HFF-Myc (cell line): ENCODE measurements around the gene CPT2.

Source experiments
- DNase-seq: peaks from one replicate; pipeline ENCODE4 v3.0.0-alpha.2; 2011; ENCODE audit warnings: low read depth; ENCODE audit errors: extremely low read depth
- H3K4me3 ChIP-seq: replicated peaks from 2 replicates; pipeline ENCODE4 v1.5.1; 2011; ENCODE audit warnings: low read depth, mild to moderate bottlenecking, control low read depth, low read length
- CTCF ChIP-seq: IDR thresholded peaks from 2 replicates; pipeline ENCODE4 v1.5.1; 2012; ENCODE audit warnings: mild to moderate bottlenecking, low read depth, low read length, control low read depth; ENCODE audit errors: missing control alignments

Gene CPT2

GRCh38 chr1:53238197-53239155 lies 41.9 kb downstream of the CPT2 start, which contains the start of gene MAGOH:
Gene MAGOH, minus strand, starts transcription at chr1:53238518. Its CDS starts 70 bp downstream, at chr1:53238448.
- peak within 1 kb of the TSS; percentile 79 for H3K4me3 ChIP-seq
- TF ChIP-seq CTCF = no peak
- peak; percentile 66 for DNase-seq

GRCh38 chr1:53241828-53242227 lies 45.2 kb downstream of the CPT2 start:
- no peak for DNase-seq

DNA sequence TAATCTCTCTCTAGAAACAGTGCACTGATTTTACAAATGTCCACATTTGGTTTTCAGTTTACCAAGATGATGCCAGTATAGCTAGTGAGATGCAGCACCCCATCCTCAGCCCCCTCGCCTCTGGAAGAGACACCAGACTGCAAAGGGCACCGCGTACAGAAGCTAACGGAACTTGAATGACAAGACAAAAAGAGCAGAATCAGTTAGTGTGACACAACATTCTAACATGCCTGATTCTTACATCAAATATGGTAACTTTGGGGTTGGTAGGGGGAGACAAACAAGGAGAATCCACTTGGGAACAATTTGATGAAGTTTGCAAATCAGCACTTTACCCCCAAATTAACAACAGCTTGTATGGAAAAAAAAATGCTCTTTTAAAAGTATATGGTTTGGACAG lies 45.8 kb downstream of the CPT2 start:
- DNase-seq = no peak
- H3K4me3 ChIP-seq = no peak overlapping the region
- TF ChIP-seq CTCF = no peak

More at GRCh38 chr1:53241828-53242227, 45.2 kb downstream of the CPT2 start:
- no peak for TF ChIP-seq CTCF
- H3K4me3 ChIP-seq = no peak overlapping the region

DNA sequence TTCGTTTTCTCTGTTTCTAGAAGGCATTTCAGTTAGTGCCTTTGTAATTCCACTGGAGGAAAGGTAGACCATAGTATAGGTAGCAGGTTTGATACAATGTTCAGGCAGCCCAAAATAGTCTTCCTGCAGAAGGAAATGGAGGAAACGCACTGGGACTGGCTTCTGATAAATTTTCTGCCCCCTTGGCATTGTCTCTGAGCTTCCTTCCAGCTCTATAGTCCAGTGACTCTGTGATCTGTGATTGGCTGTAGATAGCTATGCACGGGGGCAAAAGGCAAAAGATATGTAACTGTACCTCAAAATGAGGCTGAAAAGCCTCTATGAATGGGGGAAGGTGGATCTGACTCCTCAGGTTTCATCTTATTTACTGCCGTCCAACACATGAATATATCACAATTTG lies 47.5 kb downstream of the CPT2 start:
- H3K4me3 ChIP-seq = no peak overlapping the region
- no peak for DNase-seq
- no peak for TF ChIP-seq CTCF

DNA sequence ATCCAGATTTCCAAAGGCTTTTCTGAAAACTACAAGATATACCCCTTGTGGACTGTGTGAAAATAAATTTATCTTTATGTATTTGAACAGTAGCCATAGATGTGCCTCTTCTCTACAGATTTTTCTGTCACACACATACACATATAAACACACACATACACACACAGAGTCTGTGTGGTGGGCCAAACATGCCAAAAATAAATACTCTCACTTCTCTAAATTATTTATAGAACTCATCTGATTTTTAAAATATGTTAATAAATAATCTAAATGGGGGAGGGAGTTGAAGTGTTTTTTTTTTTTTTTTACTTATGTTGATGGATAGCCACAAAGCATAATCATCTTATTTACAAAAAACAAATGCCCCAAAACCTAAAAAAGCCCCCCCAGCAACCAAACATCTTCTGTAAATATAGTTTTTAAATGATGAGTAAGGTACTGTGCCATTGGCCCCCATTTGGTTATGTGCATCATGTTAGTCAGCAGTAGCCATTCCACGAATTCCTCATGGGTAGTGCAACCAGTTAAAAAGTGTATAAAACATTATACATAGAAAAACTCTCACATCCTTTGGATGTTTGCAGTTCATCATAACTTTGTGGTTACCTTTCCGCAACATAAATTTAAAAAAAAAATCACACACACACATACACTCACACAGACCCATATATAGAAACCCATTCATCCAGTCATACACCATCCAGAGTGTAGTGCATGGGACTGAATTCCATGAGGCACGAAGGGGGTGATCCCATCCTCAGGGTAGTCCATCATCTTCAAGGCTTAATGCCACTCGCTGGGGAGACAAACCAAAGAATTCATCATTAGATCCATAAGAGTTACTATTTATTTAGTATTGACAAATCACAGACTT lies 49.9 kb downstream of the CPT2 start:
- no peak for DNase-seq
- no peak for TF ChIP-seq CTCF
- no peak overlapping the region for H3K4me3 ChIP-seq

GRCh38 chr1:53249706-53250105 lies 53.1 kb downstream of the CPT2 start:
- no peak for TF ChIP-seq CTCF
- H3K4me3 ChIP-seq = no peak overlapping the region
- DNase-seq = no peak
